ENCODE results near the gene SCPEP1.

DNA sequence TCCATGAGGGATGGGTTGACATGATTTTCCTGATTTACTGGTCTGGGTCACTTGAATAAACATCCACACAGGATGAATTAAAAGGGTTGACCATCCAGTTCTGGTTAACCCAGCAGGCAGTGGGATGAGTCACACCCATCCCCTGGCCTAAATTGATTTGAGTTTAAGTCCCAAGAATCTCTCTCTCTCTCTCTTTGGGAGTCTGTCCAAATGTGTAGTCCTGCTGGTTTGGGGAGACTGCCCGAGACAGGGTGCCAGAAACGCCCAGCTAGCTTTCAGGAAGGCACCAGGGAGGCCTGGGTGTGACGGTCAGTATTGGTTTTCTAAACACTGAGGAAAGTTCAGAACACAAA, 38.8 kb downstream of the SCPEP1 start:
- TF ChIP-seq ZNF274 (IDR thresholded peaks at IDR 0.05; ENCODE audit: low read depth, low read length) = no peak
- no peak for TF ChIP-seq SUZ12 (IDR thresholded peaks at IDR 0.05; ENCODE audit: extremely low read depth, insufficient read depth, insufficient read length)
- TF ChIP-seq YY1 (IDR thresholded peaks at IDR 0.05; ENCODE audit: insufficient read depth, insufficient read length) = no peak

Measured in NT2/D1 (cell line).